Smooth muscle cell (in vitro differentiated cells): ENCODE results near the gene SMAD7. TPM values are rescaled to one million over a fixed set of nuclear protein-coding genes. Genes with fewer than 3 reads are reported as not detected.
A peak's percentile ranks its signal among the peaks of the same experiment; 100 is the strongest.

Experiments
- DNase-seq: peaks from one replicate; lab custom pipeline; 2025; ENCODE audit not compliant: unreplicated experiment; lab: John Stamatoyannopoulos, UW
- H2AFZ ChIP-seq: fragments of 200-600 bp; sonication (generic); 2 replicates; pipeline ENCODE4 v1.6.0; 2016; ENCODE audit warnings: antibody characterized with exemption, low read depth, mild to moderate bottlenecking
- H3F3A ChIP-seq: fragments of 200-600 bp; sonication (generic); 2 replicates; pipeline ENCODE4 v1.6.0; 2017; ENCODE audit warnings: antibody characterized with exemption, low read depth
- H3K27ac ChIP-seq: fragments of 200-600 bp; sonication (generic); 2 replicates; pipeline ENCODE4 v1.5.1; 2016; ENCODE audit warnings: low read depth, mild to moderate bottlenecking
- H3K27me3 ChIP-seq: fragments of 200-600 bp; sonication (generic); 2 replicates; pipeline ENCODE4 v1.6.1; 2016; ENCODE audit warnings: low read depth, mild to moderate bottlenecking
- H3K36me3 ChIP-seq: fragments of 200-600 bp; sonication (generic); 2 replicates; pipeline ENCODE4 v1.5.1; 2016; ENCODE audit warnings: low read depth
- H3K4me1 ChIP-seq: fragments of 200-600 bp; sonication (generic); 2 replicates; pipeline ENCODE4 v1.5.1; 2016; ENCODE audit warnings: low read depth
- H3K4me2 ChIP-seq: fragments of 200-600 bp; sonication (generic); 2 replicates; pipeline ENCODE4 v1.6.0; 2016; ENCODE audit warnings: mild to moderate bottlenecking
- H3K4me3 ChIP-seq: fragments of 200-600 bp; sonication (generic); 2 replicates; pipeline ENCODE4 v1.5.1; 2016; ENCODE audit warnings: mild to moderate bottlenecking
- H3K79me2 ChIP-seq: fragments of 200-600 bp; sonication (generic); 2 replicates; pipeline ENCODE4 v1.6.0; 2016; ENCODE audit warnings: low read depth, mild to moderate bottlenecking
- H3K9ac ChIP-seq: fragments of 200-600 bp; sonication (generic); 2 replicates; pipeline ENCODE4 v1.6.0; 2016; ENCODE audit warnings: low read depth
- H3K9me3 ChIP-seq: fragments of 200-600 bp; sonication (generic); replicated peaks from 2 replicates; pipeline ENCODE4 v1.5.1; 2016; ENCODE audit warnings: low read depth
- H4K20me1 ChIP-seq: fragments of 200-600 bp; sonication (generic); 2 replicates; pipeline ENCODE4 v1.6.0; 2016; ENCODE audit warnings: low read depth
- WGBS: methylation state at CpG from one replicate; pipeline ENCODE4 v1.1.7; 2016; ENCODE audit warnings: low lambda C conversion rate; 5-methylcytosine and 5-hydroxymethylcytosine counted together
- polyA plus RNA-seq: library from polyadenylated mRNA; unstranded; fragments of >200 nt; fragmentation: Nextera tagmentation; extraction: Ambion mirVana; gene quantifications from 2 replicates; pipeline ENCODE4 v1.2.1, GENCODE V29; 2016
- total RNA-seq: library from RNA; depleted of rRNA; stranded (reverse); fragments of >200 nt; gene quantifications from 2 replicates; pipeline ENCODE4 v1.2.3, GENCODE V29; 2014
- TF ChIP-seq, protein P1 (sequence below): fragments of 200-600 bp; sonication (generic); IDR thresholded peaks from 2 replicates; pipeline ENCODE4 v1.5.1; 2017; ENCODE audit warnings: borderline replicate concordance, mild to moderate bottlenecking, antibody characterized with exemption; ENCODE audit not compliant: insufficient read depth, poor library complexity, severe bottlenecking

Gene SMAD7
- total and polyA plus RNA-seq, 2 experiments from 2014 or later = 114 to 134 TPM

- H2AFZ ChIP-seq = no peak overlapping the region
- H3K4me1 ChIP-seq = peaks cover 47% of the 10 kb centered on the region
- peak overlapping the region; percentile 79 for H3K4me2 ChIP-seq
Measured at GRCh38 chr18:48922226-48922800, 28.5 kb downstream of the SMAD7 start.

GRCh38 chr18:48921305-48922225 lies 29.2 kb downstream of the SMAD7 start:
- Histone ChIP-seq H3K9ac (peak overlapping the region; percentile 65), H3K4me3 (no peak overlapping the region), H4K20me1 (peaks cover 67% of the 10 kb centered on the region), H2AFZ (no peak overlapping the region), H3F3A (peaks cover 73% of the 10 kb centered on the region), H3K27me3 (no peaks in the 10 kb centered on the region), H3K9me3 (no peaks in the 10 kb centered on the region), H3K36me3 (no peaks in the 10 kb centered on the region), H3K4me2 (peak overlapping the region; percentile 79), H3K27ac (peak overlapping the region; percentile 100), H3K79me2 (peaks cover 81% of the 10 kb centered on the region), H3K4me1 (peaks cover 41% of the 10 kb centered on the region)
- TF ChIP-seq, protein P1, sequence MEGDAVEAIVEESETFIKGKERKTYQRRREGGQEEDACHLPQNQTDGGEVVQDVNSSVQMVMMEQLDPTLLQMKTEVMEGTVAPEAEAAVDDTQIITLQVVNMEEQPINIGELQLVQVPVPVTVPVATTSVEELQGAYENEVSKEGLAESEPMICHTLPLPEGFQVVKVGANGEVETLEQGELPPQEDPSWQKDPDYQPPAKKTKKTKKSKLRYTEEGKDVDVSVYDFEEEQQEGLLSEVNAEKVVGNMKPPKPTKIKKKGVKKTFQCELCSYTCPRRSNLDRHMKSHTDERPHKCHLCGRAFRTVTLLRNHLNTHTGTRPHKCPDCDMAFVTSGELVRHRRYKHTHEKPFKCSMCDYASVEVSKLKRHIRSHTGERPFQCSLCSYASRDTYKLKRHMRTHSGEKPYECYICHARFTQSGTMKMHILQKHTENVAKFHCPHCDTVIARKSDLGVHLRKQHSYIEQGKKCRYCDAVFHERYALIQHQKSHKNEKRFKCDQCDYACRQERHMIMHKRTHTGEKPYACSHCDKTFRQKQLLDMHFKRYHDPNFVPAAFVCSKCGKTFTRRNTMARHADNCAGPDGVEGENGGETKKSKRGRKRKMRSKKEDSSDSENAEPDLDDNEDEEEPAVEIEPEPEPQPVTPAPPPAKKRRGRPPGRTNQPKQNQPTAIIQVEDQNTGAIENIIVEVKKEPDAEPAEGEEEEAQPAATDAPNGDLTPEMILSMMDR = no peak
- DNase-seq = no peak
- 78% methylated on average over 34 of the region's 34 CpGs for WGBS

More at GRCh38 chr18:48922226-48922800, 28.5 kb downstream of the SMAD7 start:
- DNase-seq = no peak
- H3K27me3 ChIP-seq = no peaks in the 10 kb centered on the region
- H4K20me1 ChIP-seq = peaks cover 75% of the 10 kb centered on the region
- peak overlapping the region; percentile 65 for H3K9ac ChIP-seq
- peak overlapping the region; percentile 14 for H3K4me3 ChIP-seq
- H3K79me2 ChIP-seq = peaks cover 88% of the 10 kb centered on the region
- peaks cover 73% of the 10 kb centered on the region for H3F3A ChIP-seq
- H3K9me3 ChIP-seq = no peaks in the 10 kb centered on the region
- TF ChIP-seq, protein P1 = no peak
- H3K27ac ChIP-seq = peak overlapping the region; percentile 100
- H3K36me3 ChIP-seq = no peaks in the 10 kb centered on the region
- 41% methylated on average over 6 of the region's 7 CpGs for WGBS

DNA sequence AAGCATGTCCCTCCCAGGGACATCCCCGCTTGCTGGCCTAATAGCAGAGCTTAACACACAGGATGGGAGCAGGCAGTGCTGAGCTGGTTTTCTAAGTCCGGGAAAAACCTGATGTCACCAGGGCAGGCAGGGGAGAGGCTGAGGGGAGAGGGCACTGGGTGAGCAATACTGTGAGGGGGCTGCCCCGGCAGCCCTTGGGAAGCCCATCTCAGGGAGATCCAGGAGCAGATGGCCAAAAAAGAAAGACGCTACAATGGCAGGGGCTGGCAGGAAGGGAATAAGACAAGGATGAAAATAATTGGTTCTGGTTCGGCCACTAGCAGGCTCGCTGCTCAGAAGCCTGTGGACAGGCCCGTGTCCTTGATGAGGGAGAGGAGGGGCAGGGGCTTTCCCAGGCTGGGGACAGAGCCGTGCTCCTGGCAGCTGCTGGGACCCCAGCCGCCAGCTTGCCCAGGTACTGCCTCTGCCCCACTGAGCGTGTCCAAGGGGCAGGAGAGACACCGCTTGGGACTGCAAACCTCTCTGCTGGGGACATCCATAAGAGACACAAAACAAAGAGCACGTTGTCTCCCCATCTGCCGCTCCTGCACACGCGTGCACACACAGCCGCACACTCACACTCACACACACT lies 30.2 kb downstream of the SMAD7 start:
- Histone ChIP-seq H3K4me2 (peak overlapping the region; percentile 79), H3K27me3 (no peaks in the 10 kb centered on the region), H3K36me3 (no peaks in the 10 kb centered on the region), H3K4me1 (peaks cover 35% of the 10 kb centered on the region), H4K20me1 (peaks cover 59% of the 10 kb centered on the region), H3K27ac (peak overlapping the region; percentile 100), H3K9me3 (no peaks in the 10 kb centered on the region), H3K9ac (peak overlapping the region; percentile 43), H3K79me2 (peaks cover 70% of the 10 kb centered on the region), H2AFZ (no peak overlapping the region), H3F3A (peaks cover 76% of the 10 kb centered on the region), H3K4me3 (no peak overlapping the region)
- 69% methylated on average over 16 of the region's 16 CpGs for whole genome bisulfite sequencing
- TF ChIP-seq, protein P1 = no peak
- DNase-seq = no peak
